Measurements from ENCODE around the gene EPHB2.

DNA sequence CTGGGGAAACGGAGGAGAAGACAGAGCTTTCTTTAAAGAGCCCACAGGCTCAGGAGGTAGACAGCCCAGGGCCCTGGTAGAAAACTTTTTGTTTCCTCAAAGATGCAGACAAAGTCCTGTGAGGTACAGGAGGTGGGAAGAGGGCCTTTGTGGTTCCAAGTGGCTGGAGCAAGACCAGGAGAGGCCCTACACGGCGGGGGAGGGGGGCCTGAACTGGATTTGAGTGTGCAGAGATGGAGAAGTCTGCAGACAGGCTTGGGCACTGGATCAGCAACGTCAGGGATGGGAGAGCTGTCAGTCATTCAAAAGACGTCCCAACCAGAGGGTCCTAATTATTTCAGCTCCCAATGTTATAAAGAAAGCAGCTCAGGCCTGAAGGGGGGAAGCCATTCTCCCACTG lies 126.2 kb downstream of the EPHB2 start:
- TF ChIP-seq CTCF (IDR thresholded peaks at IDR 0.05; ENCODE audit: poor library complexity, severe bottlenecking) (no peak), EP300 (conservative IDR thresholded peaks at IDR 0.05; ENCODE audit: poor library complexity, severe bottlenecking) (no peak), REST (IDR thresholded peaks at IDR 0.05; ENCODE audit: borderline replicate concordance) (no peak), POLR2AphosphoS5 (IDR thresholded peaks at IDR 0.05) (no peak), SMC3 (conservative IDR thresholded peaks at IDR 0.05; ENCODE audit: poor library complexity) (no peak), TAF1 (IDR thresholded peaks at IDR 0.05; ENCODE audit: low read depth) (no peak), EZH2 (IDR thresholded peaks at IDR 0.05; ENCODE audit: borderline replicate concordance, insufficient read depth, low read length, poor library complexity, severe bottlenecking) (no peak)
